ENCODE data around the gene HADHA. TPM values are rescaled to one million over a fixed set of nuclear protein-coding genes. Genes with fewer than 3 reads are reported as not detected.

The HADHA gene
- total RNA-seq, 1 donor from 2014 or later: 120 TPM

DNA sequence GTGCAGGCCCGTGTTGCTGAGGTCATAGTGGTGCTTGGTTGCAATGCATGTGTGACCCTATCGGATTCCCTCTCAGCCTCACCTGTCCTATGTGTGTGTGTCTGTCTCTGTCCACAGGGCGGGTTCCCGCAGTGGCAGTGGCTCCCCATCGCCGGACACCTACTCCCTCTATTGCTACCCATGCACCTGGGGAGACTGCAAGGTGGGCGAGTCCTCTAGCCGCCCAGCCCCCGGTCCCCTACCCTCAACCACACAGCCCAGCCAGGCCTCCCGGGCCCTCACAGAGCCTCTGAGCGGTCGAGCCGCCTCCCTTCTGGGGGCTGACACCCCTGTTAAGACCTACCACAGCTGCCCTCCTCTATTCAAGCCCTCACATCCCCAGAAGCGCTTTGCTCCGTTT lies 57.3 kb downstream of the HADHA start:
- TF ChIP-seq, protein P1, sequence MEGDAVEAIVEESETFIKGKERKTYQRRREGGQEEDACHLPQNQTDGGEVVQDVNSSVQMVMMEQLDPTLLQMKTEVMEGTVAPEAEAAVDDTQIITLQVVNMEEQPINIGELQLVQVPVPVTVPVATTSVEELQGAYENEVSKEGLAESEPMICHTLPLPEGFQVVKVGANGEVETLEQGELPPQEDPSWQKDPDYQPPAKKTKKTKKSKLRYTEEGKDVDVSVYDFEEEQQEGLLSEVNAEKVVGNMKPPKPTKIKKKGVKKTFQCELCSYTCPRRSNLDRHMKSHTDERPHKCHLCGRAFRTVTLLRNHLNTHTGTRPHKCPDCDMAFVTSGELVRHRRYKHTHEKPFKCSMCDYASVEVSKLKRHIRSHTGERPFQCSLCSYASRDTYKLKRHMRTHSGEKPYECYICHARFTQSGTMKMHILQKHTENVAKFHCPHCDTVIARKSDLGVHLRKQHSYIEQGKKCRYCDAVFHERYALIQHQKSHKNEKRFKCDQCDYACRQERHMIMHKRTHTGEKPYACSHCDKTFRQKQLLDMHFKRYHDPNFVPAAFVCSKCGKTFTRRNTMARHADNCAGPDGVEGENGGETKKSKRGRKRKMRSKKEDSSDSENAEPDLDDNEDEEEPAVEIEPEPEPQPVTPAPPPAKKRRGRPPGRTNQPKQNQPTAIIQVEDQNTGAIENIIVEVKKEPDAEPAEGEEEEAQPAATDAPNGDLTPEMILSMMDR (IDR thresholded peaks at IDR 0.05): no peak
- TF ChIP-seq EZH2 (IDR thresholded peaks at IDR 0.05) (no peak), EZH2phosphoT487 (IDR thresholded peaks at IDR 0.05) (no peak)

DNA sequence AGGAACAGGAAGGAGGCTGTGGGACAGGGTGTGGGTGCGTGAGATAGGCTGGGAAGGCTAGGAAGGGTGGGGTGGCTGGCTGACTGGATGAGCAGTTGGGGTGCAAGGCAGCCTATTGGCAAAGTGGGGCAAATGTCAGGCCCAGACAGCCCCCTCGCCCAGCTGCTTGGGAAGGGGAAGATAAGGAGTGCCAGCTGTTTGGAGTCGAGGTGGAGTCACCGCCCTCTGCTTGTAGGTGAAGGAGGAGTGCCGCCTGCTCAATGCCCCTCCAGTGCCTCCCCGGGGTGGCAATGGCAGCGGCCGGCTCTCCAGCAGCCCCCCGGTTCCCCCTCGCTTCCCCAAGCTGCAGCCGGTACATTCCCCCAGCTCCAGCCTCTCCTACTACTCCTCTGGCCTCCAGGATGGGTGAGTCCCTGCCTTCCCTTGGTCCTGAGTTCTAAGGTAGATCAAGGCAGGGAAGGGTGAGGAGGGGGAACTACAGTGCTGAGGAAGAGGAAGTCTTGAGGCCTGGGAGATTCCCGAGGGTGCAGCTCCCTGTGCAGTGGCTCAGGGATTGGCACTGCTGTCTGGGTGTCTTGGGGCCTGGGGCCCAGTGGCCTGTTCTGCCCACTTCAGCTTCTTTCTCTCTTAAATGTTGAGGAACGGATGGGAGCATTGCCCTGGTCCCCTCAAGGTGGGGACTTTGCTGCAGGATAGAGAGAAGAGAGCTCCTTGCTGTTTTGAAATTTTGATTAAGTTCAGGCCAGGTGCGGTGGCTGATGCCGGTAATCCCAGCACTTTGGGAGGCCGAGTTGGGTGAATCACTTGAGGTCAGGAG lies 58.3 kb downstream of the HADHA start:
- no peaks in the 10 kb centered on the region for H3K4me1 ChIP-seq
- no peaks in the 10 kb centered on the region for H3K79me2 ChIP-seq (ENCODE audit: low read depth)
- H3K4me2 ChIP-seq: no peak overlapping the region
- peaks cover 27% of the 10 kb centered on the region for H4K20me1 ChIP-seq (ENCODE audit: low read depth)
- no peak overlapping the region for H3K9ac ChIP-seq
- Mint-ChIP-seq H3K27ac (no peak overlapping the region), H3K9me3 (peaks cover 3% of the 10 kb centered on the region), H3K4me3 (peak overlapping the region; percentile 18), H3K36me3 (peaks cover 23% of the 10 kb centered on the region), H3K4me1 (peaks cover 7% of the 10 kb centered on the region), H3K27me3 (ENCODE audit: insufficient read depth, low read depth) (peaks cover 11% of the 10 kb centered on the region)
- peaks cover 33% of the 10 kb centered on the region for H3K27me3 ChIP-seq
- TF ChIP-seq EZH2phosphoT487 (IDR thresholded peaks at IDR 0.05): no peak
- TF ChIP-seq, protein P1 (IDR thresholded peaks at IDR 0.05): no peak
- no peak for TF ChIP-seq EZH2 (IDR thresholded peaks at IDR 0.05)
- no peak overlapping the region for H2AFZ ChIP-seq (replicated peaks)
- H3K9me3 ChIP-seq (ENCODE audit: low read depth): no peaks in the 10 kb centered on the region
- H3K36me3 ChIP-seq: no peaks in the 10 kb centered on the region
- no peak overlapping the region for H3K27ac ChIP-seq
- no peak overlapping the region for H3K4me3 ChIP-seq
- peaks cover 10% of the 10 kb centered on the region for H3F3A ChIP-seq (ENCODE audit: low read depth)
- DNase-seq (ENCODE audit: low spot score): no peak

More for the DNA sequence above, 57.3 kb downstream of the HADHA start:
- Histone ChIP-seq H3K9ac (no peak overlapping the region), H2AFZ (replicated peaks) (no peak overlapping the region), H3K27me3 (peaks cover 33% of the 10 kb centered on the region), H3F3A (ENCODE audit: low read depth) (peaks cover 9% of the 10 kb centered on the region), H3K4me1 (no peaks in the 10 kb centered on the region), H4K20me1 (ENCODE audit: low read depth) (peaks cover 23% of the 10 kb centered on the region), H3K27ac (no peak overlapping the region), H3K9me3 (ENCODE audit: low read depth) (no peaks in the 10 kb centered on the region), H3K79me2 (ENCODE audit: low read depth) (no peaks in the 10 kb centered on the region), H3K36me3 (no peaks in the 10 kb centered on the region), H3K4me2 (no peak overlapping the region), H3K4me3 (no peak overlapping the region)
- no peak overlapping the region for H3K4me3 Mint-ChIP-seq
- peaks cover 13% of the 10 kb centered on the region for H3K27me3 Mint-ChIP-seq (ENCODE audit: insufficient read depth, low read depth)
- H3K36me3 Mint-ChIP-seq: peaks cover 30% of the 10 kb centered on the region
- H3K4me1 Mint-ChIP-seq: peaks cover 5% of the 10 kb centered on the region
- peaks cover 3% of the 10 kb centered on the region for H3K9me3 Mint-ChIP-seq
- no peak overlapping the region for H3K27ac Mint-ChIP-seq
- DNase-seq (ENCODE audit: low spot score): no peak

DNA sequence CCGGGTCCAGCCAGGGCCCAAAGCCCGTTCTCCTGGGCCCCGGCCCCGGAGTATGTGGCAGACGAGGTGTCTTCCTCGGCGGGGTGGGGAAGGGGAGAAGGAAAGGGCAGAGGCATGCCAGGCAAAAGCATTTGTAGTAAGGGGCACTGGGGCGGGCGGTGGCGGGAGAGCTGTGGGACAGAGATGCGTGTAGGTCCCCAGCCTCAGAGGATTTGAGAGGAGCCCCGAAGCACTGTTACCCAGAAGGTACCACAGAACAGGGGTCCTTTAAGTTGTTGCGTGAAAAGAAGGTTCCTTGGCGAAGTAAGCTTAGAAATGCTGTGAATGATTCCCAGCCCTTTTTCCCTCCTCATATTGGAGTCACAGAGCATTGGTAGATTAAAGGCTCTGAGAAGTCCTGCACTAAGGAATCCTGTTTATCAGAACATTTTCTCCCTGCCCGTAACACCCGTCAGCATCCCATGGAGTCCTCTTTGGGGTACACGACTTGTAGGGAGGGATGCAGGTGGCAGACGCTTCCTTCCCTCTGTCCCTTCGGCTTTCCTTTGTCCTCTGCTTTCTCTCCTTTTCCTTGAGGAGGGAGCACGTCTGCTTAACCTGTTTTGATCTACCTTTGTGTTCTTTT lies 59.0 kb downstream of the HADHA start:
- H3K79me2 ChIP-seq (ENCODE audit: low read depth): no peaks in the 10 kb centered on the region
- peaks cover 31% of the 10 kb centered on the region for H4K20me1 ChIP-seq (ENCODE audit: low read depth)
- Mint-ChIP-seq H3K36me3 (peaks cover 16% of the 10 kb centered on the region), H3K27ac (no peak overlapping the region), H3K9me3 (peaks cover 3% of the 10 kb centered on the region), H3K27me3 (ENCODE audit: insufficient read depth, low read depth) (peaks cover 11% of the 10 kb centered on the region), H3K4me1 (peaks cover 13% of the 10 kb centered on the region), H3K4me3 (peak overlapping the region; percentile 70)
- peaks cover 12% of the 10 kb centered on the region for H3F3A ChIP-seq (ENCODE audit: low read depth)
- DNase-seq (ENCODE audit: low spot score): no peak
- no peak overlapping the region for H2AFZ ChIP-seq (replicated peaks)
- no peaks in the 10 kb centered on the region for H3K4me1 ChIP-seq
- TF ChIP-seq EZH2 (IDR thresholded peaks at IDR 0.05): no peak
- TF ChIP-seq, protein P1 (IDR thresholded peaks at IDR 0.05): no peak
- H3K9ac ChIP-seq: no peak overlapping the region
- no peaks in the 10 kb centered on the region for H3K9me3 ChIP-seq (ENCODE audit: low read depth)
- H3K27ac ChIP-seq: no peak overlapping the region
- H3K4me2 ChIP-seq: peak overlapping the region; percentile 72
- peak overlapping the region; percentile 52 for H3K4me3 ChIP-seq
- H3K36me3 ChIP-seq: no peaks in the 10 kb centered on the region
- peaks cover 33% of the 10 kb centered on the region for H3K27me3 ChIP-seq
